Hepatocyte (in vitro differentiated cells): ENCODE data around the gene GCA.

Source experiments
- EZH2 ChIP-seq: fragments of 200-600 bp; sonication (generic); IDR thresholded peaks from 2 replicates; pipeline ENCODE4 v1.6.1; 2016; ENCODE audit warnings: antibody characterized with exemption, mild to moderate bottlenecking, borderline replicate concordance
- EZH2phosphoT487 ChIP-seq: fragments of 200-600 bp; sonication (generic); IDR thresholded peaks from one replicate; pipeline ENCODE4 v1.6.1; 2018; ENCODE audit warnings: antibody characterized with exemption, mild to moderate bottlenecking, low read depth, moderate library complexity; ENCODE audit not compliant: unreplicated experiment, severe bottlenecking
- TF ChIP-seq, protein P1 (sequence below): fragments of 200-600 bp; sonication (generic); IDR thresholded peaks from 2 replicates; pipeline ENCODE4 v1.5.1; 2016; ENCODE audit warnings: antibody characterized with exemption, mild to moderate bottlenecking; ENCODE audit not compliant: poor library complexity

DNA sequence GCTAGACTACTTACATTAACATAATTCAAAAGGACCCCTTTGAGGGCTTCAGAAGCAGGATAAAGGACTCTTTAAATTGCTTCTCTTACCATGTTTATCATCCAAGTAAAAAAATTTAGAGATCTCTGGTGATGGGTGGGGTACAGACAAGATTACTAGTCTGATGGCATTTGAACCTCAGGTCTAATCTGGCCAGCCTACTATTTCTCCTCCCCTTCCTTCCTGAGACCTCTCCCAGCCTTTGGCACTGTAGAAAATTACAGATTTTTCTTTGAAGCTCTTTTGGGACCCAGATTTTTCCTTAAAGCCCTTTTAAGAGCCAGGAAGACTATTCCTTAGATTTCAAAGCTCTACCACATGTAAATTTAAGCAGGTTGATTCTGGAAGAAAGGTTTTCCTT is 28.9 kb downstream of the GCA start:
- TF ChIP-seq, protein P1, sequence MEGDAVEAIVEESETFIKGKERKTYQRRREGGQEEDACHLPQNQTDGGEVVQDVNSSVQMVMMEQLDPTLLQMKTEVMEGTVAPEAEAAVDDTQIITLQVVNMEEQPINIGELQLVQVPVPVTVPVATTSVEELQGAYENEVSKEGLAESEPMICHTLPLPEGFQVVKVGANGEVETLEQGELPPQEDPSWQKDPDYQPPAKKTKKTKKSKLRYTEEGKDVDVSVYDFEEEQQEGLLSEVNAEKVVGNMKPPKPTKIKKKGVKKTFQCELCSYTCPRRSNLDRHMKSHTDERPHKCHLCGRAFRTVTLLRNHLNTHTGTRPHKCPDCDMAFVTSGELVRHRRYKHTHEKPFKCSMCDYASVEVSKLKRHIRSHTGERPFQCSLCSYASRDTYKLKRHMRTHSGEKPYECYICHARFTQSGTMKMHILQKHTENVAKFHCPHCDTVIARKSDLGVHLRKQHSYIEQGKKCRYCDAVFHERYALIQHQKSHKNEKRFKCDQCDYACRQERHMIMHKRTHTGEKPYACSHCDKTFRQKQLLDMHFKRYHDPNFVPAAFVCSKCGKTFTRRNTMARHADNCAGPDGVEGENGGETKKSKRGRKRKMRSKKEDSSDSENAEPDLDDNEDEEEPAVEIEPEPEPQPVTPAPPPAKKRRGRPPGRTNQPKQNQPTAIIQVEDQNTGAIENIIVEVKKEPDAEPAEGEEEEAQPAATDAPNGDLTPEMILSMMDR: no peak
- no peak for TF ChIP-seq EZH2phosphoT487
- no peak for TF ChIP-seq EZH2
